ENCODE measurements around the gene TPPP3.
A peak's percentile ranks its signal among the peaks of the same experiment; 100 is the strongest.

- TF ChIP-seq CTCF (conservative IDR thresholded peaks at IDR 0.05; ENCODE audit: low read depth, low read length), result 0 out of 2 replicates have a peak, but pooled peaks have one; percentile 7
- TF ChIP-seq EZH2 (IDR thresholded peaks at IDR 0.05; ENCODE audit: borderline replicate concordance, low read depth, low read length, poor library complexity, severe bottlenecking), result no peak
Measured at GRCh38 chr16:67399749-67400704, 6.7 kb upstream of the TPPP3 start.
